Nephron (organoid): ENCODE data around the gene HTT-AS.

Source experiments
- H3K27ac Mint-ChIP-seq, 3 experiments: 2 replicates each; pipeline ENCODE4 v1.8.0; 2020; ENCODE audit warnings: mixed read lengths in 3 of 3, mild to moderate bottlenecking in 2 of 3, moderate library complexity in 1 of 3
- H3K27me3 Mint-ChIP-seq: 2 replicates; pipeline ENCODE4 v1.8.0; 2021; ENCODE audit warnings: low read depth, mild to moderate bottlenecking, moderate library complexity, mixed read lengths
- H3K36me3 Mint-ChIP-seq: 2 replicates; pipeline ENCODE4 v1.8.0; 2020; ENCODE audit warnings: low read depth, mixed read lengths
- H3K4me1 Mint-ChIP-seq: 2 replicates; pipeline ENCODE4 v1.8.0; 2020; ENCODE audit warnings: mixed read lengths
- H3K4me3 Mint-ChIP-seq, 3 experiments: 2 replicates each; pipeline ENCODE4 v1.8.0; 2020; ENCODE audit warnings: mild to moderate bottlenecking in 3 of 3, mixed read lengths in 3 of 3, moderate library complexity in 2 of 3
- H3K9me3 Mint-ChIP-seq: 2 replicates; pipeline ENCODE4 v1.8.0; 2020; ENCODE audit warnings: mixed read lengths
- CTCF ChIP-seq, 3 experiments: fragments of 200-600 bp; sonication (generic); IDR thresholded peaks; one replicate each; pipeline ENCODE4 v1.5.0; 2021; ENCODE audit warnings: antibody characterized with exemption in 3 of 3; ENCODE audit not compliant: unreplicated experiment in 3 of 3

The HTT-AS gene

GRCh38 chr4:3025881-3026280 is 48.5 kb downstream of the HTT-AS start:
- Mint-ChIP-seq H3K4me1 (peaks cover 3% of the 10 kb centered on the region), H3K36me3 (peaks cover 9% of the 10 kb centered on the region), H3K4me3 (no peak overlapping the region), H3K27me3 (peaks cover 3% of the 10 kb centered on the region), H3K9me3 (peaks cover 8% of the 10 kb centered on the region), H3K27ac (no peak overlapping the region)
- TF ChIP-seq CTCF (IDR thresholded peaks at IDR 0.05; ENCODE audit: unreplicated experiment in 3 of 3) = no peak

- H3K4me1 Mint-ChIP-seq = peaks cover under 1% of the 10 kb centered on the region
- peaks cover 9% of the 10 kb centered on the region for H3K36me3 Mint-ChIP-seq
- peaks cover 8% of the 10 kb centered on the region for H3K9me3 Mint-ChIP-seq
- peaks cover 3% of the 10 kb centered on the region for H3K27me3 Mint-ChIP-seq
- H3K4me3 Mint-ChIP-seq = no peak overlapping the region
- no peak overlapping the region for H3K27ac Mint-ChIP-seq
- TF ChIP-seq CTCF (IDR thresholded peaks at IDR 0.05; ENCODE audit: unreplicated experiment in 3 of 3) = no peak
These were observed 51.7 kb downstream of the HTT-AS start for GRCh38 chr4:3022651-3023050.

- Mint-ChIP-seq H3K4me3 (no peak overlapping the region), H3K9me3 (peaks cover 8% of the 10 kb centered on the region), H3K27me3 (peaks cover 3% of the 10 kb centered on the region), H3K36me3 (peaks cover 9% of the 10 kb centered on the region), H3K4me1 (peaks cover 6% of the 10 kb centered on the region), H3K27ac (no peak overlapping the region)
- no peak for TF ChIP-seq CTCF (IDR thresholded peaks at IDR 0.05; ENCODE audit: unreplicated experiment in 3 of 3)
These were observed 52.2 kb downstream of the HTT-AS start for GRCh38 chr4:3022112-3022511.

- peaks cover 8% of the 10 kb centered on the region for H3K9me3 Mint-ChIP-seq
- no peak overlapping the region for H3K4me3 Mint-ChIP-seq
- peaks cover 3% of the 10 kb centered on the region for H3K27me3 Mint-ChIP-seq
- TF ChIP-seq CTCF (IDR thresholded peaks at IDR 0.05; ENCODE audit: unreplicated experiment in 3 of 3) = no peak
- no peak overlapping the region for H3K27ac Mint-ChIP-seq
- peaks cover 11% of the 10 kb centered on the region for H3K4me1 Mint-ChIP-seq
- H3K36me3 Mint-ChIP-seq = peaks cover 9% of the 10 kb centered on the region
These were observed 52.7 kb downstream of the HTT-AS start for GRCh38 chr4:3021627-3022026.

GRCh38 chr4:3021127-3021526 is 53.2 kb downstream of the HTT-AS start:
- peaks cover 12% of the 10 kb centered on the region for H3K4me1 Mint-ChIP-seq
- no peak overlapping the region for H3K4me3 Mint-ChIP-seq
- peaks cover 9% of the 10 kb centered on the region for H3K36me3 Mint-ChIP-seq
- no peak for TF ChIP-seq CTCF (IDR thresholded peaks at IDR 0.05; ENCODE audit: unreplicated experiment in 3 of 3)
- H3K27me3 Mint-ChIP-seq = peaks cover 3% of the 10 kb centered on the region
- no peak overlapping the region for H3K27ac Mint-ChIP-seq
- H3K9me3 Mint-ChIP-seq = peaks cover 8% of the 10 kb centered on the region

GRCh38 chr4:3019145-3019846 is 55.0 kb downstream of the HTT-AS start:
- peaks cover 12% of the 10 kb centered on the region for H3K36me3 Mint-ChIP-seq
- H3K27me3 Mint-ChIP-seq = peaks cover 3% of the 10 kb centered on the region
- peaks cover 8% of the 10 kb centered on the region for H3K9me3 Mint-ChIP-seq
- peaks cover 12% of the 10 kb centered on the region for H3K4me1 Mint-ChIP-seq
- no peak for TF ChIP-seq CTCF (IDR thresholded peaks at IDR 0.05; ENCODE audit: unreplicated experiment in 3 of 3)
- no peak overlapping the region for H3K27ac Mint-ChIP-seq
- H3K4me3 Mint-ChIP-seq = no peak overlapping the region
